A204.1 (cell line): ENCODE measurements around the gene FAM174B.

ENCODE experiments used
- FAIRE-seq: peaks from 2 replicates; lab custom pipeline; 2012; peaks lifted over from hg19 to GRCh38; lab: Jason Lieb, UNC

Gene FAM174B

DNA sequence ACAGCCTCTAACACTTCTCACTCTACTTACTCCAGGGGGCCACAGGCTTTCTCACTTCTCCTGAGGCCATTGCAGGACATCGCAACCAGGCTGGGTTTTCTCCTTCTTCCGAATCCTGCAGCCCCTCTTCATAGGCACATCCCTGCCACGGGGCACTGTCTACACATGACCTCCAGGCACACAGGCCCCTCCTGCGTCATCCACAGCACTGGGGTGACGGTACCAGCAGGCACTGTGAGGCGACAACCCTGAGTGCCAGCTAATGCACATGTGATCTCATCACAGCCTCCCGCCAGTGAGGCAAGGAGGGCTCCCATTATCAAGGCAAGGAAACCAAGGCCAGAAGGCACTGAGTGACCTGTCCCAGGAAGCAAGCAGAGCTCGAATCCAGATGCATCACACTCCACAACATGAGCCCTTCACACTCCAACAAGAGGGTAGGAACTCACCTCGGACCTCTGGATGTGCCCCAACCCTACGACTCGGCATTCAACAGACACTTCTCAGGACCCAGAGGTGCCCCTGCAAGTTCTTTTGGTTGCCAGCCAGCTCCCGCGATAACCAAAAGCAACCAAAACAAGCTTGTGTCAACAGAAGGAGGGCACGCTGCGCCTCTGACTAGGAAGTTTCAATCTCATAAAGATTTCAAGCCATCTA, 16.7 kb downstream of the FAM174B start:
- FAIRE-seq: no peak

- no peak for FAIRE-seq
Observed at GRCh38 chr15:92638291-92638708, 17.3 kb downstream of the FAM174B start.

- FAIRE-seq: no peak
Observed at GRCh38 chr15:92637626-92638025, 17.9 kb downstream of the FAM174B start.

- FAIRE-seq: no peak
Observed at GRCh38 chr15:92636908-92637481, 18.6 kb downstream of the FAM174B start.

DNA sequence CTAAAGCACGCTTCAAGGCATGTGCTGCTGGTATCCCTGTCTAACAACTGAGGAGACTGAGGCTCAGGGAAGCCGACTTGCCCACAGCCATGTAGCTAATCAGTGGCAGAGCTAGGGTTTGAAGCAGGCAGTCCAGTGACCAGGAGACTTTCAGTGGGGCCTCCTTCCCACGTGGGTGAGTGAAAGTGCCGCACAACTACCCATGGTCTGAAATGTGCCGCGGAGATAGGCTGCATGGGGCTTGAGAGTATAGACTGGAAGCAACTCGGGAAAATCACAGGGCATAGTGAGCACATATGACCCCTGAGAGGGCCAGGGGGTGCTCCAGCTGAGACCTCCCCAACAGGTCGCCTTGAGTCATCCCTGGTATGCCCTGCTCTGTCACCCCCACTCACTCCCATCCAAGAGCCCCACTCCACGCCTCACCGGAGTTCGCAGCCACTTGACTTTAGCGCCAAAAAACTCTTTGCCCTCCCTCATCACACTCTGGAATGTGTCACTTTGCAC, 19.1 kb downstream of the FAM174B start:
- no peak for FAIRE-seq

DNA sequence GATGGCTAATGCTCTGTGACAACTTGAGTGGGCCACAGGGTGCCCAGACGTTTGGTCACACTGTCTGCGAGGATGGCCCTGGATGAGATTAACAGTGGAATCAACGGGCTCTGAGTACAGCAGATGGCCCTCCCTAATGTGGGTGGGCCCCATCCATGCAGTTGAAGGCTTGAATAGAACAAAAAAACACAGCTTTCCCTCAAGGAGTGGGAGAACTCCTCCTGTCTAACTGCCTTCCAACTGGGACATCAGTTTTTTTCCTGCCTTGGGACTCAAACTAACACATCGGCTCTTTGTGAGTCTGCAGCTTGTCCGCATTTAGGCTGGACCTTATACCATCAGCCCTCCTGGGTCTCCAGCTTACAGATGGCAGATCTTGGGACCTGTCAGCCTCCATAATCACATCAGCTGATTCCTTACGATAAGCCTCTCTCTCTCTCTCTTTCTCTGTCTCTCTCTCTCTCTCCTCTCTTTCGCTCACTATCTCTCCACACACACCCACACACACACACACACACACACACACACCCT, 20.8 kb downstream of the FAM174B start:
- no peak for FAIRE-seq

DNA sequence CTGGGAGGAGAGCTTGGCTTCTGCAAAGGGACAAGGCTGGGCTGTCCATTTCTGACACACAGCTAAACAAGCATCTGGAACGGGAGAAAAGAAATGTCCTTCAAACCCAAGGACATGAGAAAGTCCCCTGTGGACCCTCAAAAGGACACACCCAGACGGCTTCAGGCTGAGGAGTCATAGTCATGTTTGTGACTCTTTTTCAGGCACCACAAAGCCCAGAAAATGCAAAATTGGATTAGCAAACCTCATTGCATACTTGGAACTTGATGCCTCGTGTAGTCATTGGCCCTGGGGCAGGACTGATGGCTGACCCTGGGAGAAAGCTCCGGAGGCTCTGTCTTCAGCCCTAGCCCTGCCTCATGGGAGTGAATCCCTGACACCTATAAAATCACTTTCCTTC, 21.5 kb downstream of the FAM174B start:
- no peak for FAIRE-seq

- no peak for FAIRE-seq
Observed at GRCh38 chr15:92633418-92633817, 22.2 kb downstream of the FAM174B start.

- FAIRE-seq: no peak
Observed at GRCh38 chr15:92633001-92633400, 22.6 kb downstream of the FAM174B start.

DNA sequence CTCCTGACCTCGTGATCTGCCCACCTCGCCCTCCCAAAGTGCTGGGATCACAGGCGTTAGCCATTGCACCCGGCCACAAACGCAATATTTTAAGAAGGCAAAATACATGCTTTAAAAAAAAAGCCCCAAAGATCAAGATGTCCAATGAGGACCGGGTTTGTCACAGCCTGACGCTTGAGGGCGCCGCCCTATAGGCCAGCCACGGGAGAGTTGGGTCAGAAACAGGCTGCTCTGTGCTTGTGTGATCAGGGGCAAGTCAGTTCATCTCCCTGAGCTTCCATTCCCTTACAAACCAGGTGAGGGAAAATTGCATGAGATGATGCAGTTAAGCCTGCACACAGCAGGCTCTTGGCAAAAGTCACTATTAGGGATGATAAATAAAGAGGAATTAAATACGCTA, 23.9 kb downstream of the FAM174B start:
- no peak for FAIRE-seq

DNA sequence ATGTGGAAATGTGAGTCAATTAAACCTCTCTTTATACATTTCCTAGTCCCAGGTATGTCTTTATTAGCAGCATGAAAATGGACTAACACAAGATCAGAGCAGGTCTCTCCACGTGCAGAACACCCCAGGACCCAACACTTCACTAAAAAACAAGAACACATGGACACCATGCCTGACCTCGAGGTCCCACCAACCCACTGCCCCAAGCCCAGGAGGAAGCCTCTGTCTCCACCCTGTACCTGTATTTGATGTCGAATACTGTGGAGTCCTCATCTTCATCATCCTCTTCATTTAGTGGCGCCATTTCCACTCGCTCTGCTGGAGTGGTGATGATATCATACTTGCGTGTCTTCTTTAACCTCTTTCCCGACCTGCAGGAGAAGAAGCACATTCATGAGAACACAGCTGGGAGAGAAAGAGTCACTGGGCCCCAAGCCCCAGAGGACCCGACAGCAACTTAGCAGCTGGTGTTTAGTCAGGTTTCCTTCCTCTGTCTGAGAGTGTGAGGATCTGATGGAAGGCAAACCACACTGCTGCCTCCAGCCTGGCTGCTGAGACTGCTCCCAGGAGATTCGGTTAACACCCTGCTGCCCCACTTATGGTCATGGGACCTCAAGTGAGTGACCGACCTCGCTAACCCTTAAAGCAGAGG, 25.5 kb downstream of the FAM174B start:
- no peak for FAIRE-seq

DNA sequence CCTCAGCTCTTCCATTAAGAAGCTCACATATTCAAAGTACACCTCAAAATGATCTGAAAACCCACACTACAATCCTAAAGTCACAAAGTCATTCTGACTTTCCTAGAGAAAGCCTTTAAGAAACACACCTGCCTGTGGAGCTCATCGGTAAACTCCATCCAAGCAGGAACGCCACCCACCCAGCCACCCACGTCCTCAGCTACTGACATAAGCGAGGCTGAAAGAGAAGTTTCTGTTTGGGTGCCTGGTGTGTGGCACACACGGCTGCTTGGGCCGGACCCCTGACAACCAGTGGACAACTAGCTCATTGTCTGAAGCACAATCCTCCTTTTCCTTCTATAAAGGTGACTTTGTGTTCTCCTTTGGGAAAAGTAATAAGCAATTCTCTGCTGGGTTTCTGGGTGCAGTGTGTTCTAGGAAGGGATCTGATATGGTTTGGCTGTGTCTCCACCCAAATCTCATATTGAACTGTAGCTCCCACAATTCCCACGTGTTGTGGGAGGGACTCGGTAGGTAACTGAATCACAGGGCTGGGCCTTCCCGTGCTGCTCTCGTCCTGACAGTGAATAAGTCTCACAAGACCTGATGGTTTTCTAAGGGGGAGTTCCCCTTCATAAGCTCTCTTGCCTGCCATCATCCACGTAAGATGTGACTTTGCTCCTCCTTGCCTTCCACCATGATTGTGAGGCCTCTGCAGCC, 26.1 kb downstream of the FAM174B start:
- FAIRE-seq: no peak

GRCh38 chr15:92627014-92627413, 28.6 kb downstream of the FAM174B start:
- FAIRE-seq: no peak

- FAIRE-seq: no peak
Observed at GRCh38 chr15:92625251-92625980, 30.2 kb downstream of the FAM174B start.

DNA sequence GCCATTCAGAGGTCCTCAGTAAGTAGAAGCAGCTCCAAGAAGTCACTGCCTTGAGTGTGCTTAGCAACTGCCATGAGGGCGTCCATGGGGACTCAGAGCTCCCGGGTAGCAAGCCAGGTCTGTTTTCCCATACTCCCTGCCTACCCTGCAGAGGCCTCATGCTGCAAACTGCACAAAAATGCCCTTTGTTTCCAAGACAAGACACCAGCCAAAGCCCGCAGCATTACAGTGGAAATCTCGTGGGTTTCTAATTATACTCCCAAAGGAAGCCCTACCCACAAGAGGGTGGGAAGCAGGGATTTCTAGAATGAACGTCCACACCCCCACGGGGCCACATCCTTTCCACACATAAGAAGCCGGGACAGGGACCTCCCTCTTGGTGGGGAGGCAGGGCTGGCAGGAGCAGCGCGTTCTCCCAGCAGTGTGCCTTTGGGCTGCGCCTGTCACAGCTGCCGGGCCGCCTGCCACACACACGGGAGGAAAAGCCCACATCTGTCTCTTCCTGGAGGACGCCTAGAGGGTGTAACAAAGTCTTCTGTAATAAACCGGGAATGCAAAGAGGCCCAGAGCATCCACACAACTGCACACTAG, 31.1 kb downstream of the FAM174B start:
- FAIRE-seq: no peak

- FAIRE-seq: no peak
Observed at GRCh38 chr15:92623435-92623834, 32.1 kb downstream of the FAM174B start.

DNA sequence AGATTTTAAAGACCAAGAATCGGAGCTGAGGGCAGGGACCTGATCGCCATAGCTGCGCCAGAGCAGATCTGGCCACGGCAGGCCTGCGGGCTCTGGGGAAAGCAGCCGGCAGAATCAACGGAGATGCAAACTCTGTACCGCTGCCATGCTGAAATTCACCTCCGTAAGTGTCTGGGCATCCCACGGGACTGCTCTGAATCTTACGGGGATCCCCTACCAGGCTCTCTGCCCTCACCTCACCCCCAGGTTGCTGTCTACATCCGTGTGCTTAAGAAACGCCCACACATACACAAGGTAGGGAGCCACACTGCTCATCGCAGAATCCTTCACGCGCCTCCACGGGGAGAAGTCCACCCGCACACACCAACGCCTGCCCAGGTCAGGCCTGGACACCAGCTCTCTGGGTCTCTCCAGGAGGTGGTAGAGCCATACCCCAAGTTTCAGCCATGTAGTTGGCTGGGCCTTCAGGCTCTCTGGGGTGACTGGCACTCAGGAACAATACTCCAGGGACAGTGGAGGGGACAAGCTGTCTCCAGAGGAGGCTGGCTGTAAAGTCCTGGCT, 33.5 kb downstream of the FAM174B start:
- no peak for FAIRE-seq

DNA sequence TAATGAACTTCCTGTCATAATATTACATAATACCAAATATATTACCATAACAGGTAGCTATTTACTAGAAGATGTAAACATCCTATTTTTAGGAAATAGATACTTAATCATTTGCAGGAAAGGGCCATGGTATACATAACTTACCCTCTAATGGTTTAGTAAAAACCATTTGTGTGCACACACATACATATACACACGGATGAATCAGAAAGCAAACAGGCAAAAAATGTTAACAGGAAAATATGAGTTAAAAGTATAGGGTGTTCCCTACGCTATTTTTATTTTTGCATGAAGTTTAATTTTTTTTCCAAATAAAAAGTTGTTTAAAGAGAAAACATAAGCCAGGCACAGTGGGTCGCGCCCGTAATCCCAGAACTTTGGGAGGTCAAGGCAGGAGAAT, 34.6 kb downstream of the FAM174B start:
- no peak for FAIRE-seq

DNA sequence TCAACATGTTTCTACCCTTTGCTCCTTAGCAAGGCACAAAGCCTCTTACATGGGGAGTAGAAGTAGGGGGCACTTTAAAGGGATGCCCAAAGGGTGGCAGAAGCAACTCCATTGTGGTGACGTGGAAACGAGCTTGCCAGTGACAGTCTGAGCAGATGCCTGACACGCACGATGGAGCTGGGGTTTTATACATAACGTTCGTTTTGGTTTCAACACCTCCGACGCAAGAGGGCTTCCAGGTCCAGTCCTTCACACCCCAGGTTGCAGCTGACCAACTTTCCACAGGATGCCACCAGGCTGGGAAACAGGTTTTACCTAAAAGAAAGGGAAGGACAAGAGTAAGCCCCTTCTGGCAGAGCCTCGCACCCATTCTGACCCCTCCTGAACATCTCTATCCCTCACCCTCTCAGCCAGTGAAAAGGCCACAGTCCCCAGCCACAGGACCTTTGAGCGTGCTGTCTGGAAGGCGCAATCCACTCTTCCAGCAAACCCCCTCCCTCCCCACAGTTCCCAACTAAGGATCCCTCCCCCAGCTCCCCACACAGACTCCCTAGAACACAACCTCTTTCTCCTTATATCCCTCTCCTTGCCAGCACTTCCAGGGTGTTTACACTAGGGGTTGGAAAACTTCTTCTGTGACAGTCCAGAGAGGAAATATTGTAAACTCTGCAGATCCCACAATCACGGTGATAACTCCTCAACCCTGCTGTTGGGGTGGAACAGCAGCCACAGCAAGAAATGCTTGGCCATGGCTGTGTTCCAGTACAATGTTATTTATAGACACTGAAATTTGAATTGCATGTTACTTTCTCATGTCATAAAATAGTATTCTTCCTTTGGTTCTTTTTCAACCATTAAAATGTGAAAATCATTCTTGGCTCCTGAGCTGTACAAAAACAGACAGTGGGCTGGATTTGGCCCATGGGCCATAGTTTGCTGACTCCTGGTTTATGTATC, 36.2 kb downstream of the FAM174B start:
- FAIRE-seq: no peak
